ENCODE measurements around the gene ZNF830. TPM values are rescaled to one million over a fixed set of nuclear protein-coding genes. Genes with fewer than 3 reads are reported as not detected.
"Not testable (repeated sequence)": the region's sequence is repeated elsewhere in the genome, so short reads cannot be mapped to it uniquely, and the experiment has no call there.

Gene ZNF830, protein sequence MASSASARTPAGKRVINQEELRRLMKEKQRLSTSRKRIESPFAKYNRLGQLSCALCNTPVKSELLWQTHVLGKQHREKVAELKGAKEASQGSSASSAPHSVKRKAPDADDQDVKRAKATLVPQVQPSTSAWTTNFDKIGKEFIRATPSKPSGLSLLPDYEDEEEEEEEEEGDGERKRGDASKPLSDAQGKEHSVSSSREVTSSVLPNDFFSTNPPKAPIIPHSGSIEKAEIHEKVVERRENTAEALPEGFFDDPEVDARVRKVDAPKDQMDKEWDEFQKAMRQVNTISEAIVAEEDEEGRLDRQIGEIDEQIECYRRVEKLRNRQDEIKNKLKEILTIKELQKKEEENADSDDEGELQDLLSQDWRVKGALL
- total RNA-seq: 10 to 100 TPM; 14.4 to 15.1 TPM
- long read RNA-seq, transcript ZNF830-201 (1 exons, 2,246 nt): major isoform, 19 of 20 reads
- long read RNA-seq, partial matches to known transcripts: 0 of 20 reads
- long read RNA-seq, other reads (novel, unspliced or antisense): 1 of 20 reads

DNA sequence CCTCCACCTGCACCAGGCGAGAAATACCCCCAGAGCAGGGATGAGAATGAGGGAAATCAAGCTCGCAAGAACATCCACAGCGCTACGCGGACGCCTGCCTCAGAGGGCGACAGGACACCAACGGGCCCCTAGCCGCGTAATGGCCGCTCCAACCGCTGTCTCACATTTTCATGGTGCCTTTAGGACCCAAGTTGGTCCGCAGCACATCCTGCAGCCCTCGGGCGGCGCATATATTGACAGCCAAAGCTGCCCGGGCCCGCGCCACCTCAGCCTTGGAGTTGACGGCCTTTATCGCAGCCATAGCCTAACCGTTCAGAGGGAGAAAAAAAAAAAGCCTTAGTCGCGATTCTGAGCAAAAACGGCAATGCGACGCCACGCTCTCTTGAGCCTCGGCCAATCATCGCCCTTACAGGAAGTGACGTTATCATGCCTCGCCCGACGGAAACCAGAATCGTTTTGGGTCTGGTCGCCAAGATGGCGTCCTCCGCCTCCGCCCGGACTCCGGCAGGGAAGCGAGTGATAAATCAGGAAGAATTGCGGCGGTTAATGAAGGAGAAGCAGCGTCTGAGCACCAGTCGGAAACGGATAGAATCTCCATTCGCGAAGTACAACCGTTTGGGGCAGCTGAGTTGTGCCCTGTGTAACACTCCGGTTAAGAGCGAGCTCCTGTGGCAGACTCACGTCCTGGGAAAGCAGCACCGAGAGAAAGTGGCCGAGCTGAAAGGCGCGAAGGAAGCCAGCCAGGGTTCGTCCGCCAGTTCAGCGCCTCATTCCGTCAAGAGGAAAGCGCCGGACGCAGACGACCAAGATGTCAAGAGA lies at the start of gene ZNF830, which contains the start of gene CCT6B:
TSS of gene ZNF830 (plus strand) at position 448 of the 819 bp plus-strand sequence. CDS start at position 475, 27 bp downstream.
TSS of gene CCT6B (minus strand) at position 368 of the 819 bp plus-strand sequence. CDS start at position 301, 67 bp downstream.
- intact Hi-C loops (cut with DNase I, micrococcal nuclease): no loop called here
- ATAC-seq (peak; percentile 99), DNase-seq (peak; percentile 91 to 94)

DNA sequence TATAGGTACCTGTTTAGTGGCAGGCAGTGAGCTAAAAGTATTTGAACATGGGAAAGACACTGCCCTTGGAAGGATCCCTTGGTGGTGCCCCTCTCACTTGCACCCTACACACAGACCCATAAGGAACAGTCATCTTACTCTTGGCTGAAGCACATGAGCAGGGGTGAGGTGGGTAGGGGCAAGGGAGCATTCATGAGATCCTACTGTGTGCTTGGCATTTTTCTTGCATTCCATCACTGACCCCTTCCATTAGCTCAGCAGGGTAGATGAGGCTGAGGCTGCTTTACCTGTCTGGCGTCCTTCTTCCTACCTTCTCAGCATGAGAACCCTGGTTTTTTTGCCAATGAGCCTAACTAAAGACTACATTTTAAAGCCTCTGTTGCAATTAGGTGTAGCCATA lies 48.3 kb upstream of the ZNF830 start:
- ATAC-seq (no peak), DNase-seq (no peak)
- intact Hi-C loops (cut with DNase I, micrococcal nuclease): no loop called here

DNA sequence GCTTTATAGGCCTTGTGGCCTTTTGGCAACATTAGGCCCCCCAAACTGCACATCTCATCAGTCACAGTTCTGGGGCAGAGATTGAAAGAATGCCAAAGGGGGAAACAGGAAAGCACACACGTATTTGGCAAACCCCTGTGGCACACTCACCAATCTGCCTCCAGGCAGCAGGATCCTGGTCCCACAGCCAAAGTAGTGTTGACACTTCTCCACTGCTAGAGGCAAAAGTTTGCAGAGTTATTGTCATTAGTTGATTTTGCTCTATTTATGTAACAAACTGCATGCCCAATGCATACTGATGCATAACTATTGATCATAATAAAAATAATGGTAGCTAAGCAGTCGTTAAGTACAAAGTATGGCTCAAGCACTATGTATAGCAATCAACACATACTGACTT lies 45.2 kb upstream of the ZNF830 start:
- DNase-seq (no peak), ATAC-seq (no peak)
- intact Hi-C loops (cut with DNase I, micrococcal nuclease): no loop called here

DNA sequence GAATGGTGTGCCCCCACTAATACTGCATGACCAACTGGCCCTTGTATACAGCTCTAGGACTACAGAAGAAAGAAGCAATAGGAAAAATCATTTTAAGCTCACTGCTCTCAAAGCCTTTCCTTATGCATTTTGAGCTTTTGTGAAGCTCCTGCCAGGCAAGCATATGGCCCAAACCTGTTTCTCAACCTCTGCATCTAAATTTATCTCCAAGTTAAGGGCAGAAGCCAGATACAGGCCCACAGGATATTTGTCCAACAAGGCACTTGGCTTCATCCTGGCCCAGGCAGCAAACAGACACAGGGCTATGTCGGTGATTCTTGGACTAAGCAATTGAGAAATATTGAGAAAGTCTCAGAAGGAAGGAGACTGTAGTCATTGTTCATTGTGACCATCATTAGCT lies 44.0 kb upstream of the ZNF830 start:
- ATAC-seq (no peak), DNase-seq (no peak)
- intact Hi-C loops (cut with DNase I, micrococcal nuclease): no loop called here

DNA sequence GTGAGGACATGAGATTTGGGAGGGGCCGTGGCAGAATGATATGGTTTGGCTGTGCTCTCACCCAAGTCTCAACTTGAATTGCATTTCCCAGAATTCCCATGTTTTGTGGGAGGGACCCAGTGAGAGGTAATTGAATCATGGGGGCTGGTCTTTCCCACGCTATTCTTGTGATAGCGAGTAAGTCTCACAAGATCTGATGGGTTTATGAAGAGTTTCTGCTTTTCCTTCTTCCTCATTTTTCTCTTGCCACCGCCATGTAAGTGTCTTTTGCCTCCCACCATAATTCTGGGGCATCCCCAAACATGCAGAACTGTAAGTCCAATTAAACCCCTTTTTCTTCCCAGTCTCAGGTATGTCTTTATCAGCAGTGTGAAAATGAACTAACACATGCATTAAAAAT lies 40.7 kb upstream of the ZNF830 start:
- ATAC-seq: no peak
- DNase-seq: no peak
- intact Hi-C loops (cut with DNase I, micrococcal nuclease): no loop called here

DNA sequence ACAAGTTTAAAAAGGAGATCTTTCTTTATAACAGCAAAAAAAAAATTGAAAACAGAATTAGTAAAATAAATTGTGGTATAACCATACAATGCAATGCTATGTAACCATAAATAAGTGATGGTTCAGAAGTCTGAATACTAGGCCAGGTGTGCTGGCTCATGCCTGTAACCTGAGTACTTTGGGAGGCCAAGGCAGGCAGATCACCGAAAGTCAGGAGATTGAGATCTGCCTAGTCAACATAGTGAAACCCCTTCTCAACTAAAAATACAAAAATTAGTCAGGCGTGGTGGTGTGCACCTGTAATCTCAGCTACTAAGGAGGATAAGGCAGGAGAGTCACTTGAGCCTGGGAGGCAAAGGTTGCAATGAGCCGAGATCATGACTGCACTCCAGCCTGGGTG lies 34.7 kb upstream of the ZNF830 start:
- intact Hi-C loops (cut with DNase I, micrococcal nuclease): no loop called here
- DNase-seq (no peak), ATAC-seq (no peak)

DNA sequence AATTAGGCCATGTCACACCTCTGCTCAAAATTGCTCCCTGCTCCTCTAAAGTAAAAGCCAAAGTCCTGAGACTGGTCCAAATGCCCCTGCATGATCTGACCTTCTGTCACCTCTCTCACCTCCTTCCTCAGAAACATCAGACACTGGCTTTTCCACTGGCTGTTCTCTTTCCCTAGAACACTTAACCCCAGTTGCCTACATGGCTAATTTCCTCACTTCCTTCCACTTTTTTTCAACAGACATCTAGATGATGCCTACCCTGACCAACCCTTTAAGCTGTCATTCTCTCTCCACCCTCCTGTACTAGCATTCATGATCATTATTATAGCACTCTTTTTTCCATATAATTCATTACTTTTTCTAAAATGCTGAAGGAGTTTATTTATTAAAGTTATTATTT lies 31.1 kb upstream of the ZNF830 start:
- intact Hi-C loops (cut with DNase I, micrococcal nuclease): no loop called here
- DNase-seq (no peak), ATAC-seq (no peak)

DNA sequence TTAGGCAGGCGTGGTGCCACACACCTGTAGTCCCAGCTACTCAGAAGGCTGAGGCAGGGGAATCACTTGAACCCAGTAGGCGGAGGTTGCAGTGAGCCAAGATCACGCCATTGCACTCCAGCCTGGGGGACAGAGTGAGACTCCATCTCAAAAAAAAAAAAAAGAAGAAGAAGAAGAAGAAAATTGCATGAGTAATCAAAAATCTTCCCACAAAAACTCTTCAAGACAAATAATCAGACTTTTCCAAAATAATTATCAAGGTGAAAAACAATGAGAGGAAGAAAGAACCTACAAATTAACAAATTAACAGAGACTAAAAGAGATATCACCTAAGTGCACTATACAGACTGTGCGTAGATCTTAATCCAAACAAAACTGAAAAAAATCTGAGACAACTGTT lies 10.6 kb upstream of the ZNF830 start:
- intact Hi-C loops (cut with DNase I, micrococcal nuclease); DNase-seq; ATAC-seq: not testable (repeated sequence)

DNA sequence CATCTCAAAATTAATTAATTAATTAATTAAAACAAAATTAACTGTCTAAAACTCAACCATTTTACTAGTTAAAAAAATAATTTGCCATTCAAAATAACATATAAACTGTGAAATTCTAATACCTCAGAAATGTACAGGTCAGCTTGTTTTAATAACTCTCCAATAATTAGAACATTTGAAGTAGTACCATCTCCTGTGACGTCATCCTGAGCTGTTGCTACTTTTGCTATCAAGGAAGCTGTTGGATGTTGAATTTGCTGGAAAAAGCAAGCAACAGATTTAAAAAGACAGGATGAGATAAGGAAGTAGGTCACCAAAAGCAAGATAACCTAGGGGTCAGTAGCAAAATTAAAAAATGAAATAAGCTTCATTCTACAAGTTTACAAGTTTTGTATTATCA lies 2.9 kb upstream of the ZNF830 start:
- intact Hi-C loops (cut with DNase I, micrococcal nuclease): no loop called here
- DNase-seq: no peak
- ATAC-seq: no peak

DNA sequence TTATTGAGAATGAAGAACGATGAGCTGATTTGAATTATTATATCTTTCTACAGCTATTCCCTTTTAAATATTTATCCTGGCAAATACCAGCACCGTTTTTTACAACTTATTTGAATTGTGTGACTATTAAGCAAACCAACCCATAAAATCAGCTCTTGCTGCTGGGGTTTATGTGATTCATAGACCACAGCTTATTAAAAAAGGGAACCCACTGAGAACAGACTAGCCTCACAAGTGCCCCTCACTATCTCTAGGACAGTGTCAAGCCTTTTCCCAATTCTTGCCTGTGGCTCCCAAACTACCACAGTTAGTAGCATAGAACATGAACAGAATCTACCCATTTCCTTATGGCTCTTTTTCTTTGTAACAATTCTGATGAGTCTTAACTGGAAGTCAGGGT lies 12.8 kb downstream of the ZNF830 start:
- DNase-seq (no peak), ATAC-seq (no peak)
- intact Hi-C loops (cut with DNase I, micrococcal nuclease): no loop called here

DNA sequence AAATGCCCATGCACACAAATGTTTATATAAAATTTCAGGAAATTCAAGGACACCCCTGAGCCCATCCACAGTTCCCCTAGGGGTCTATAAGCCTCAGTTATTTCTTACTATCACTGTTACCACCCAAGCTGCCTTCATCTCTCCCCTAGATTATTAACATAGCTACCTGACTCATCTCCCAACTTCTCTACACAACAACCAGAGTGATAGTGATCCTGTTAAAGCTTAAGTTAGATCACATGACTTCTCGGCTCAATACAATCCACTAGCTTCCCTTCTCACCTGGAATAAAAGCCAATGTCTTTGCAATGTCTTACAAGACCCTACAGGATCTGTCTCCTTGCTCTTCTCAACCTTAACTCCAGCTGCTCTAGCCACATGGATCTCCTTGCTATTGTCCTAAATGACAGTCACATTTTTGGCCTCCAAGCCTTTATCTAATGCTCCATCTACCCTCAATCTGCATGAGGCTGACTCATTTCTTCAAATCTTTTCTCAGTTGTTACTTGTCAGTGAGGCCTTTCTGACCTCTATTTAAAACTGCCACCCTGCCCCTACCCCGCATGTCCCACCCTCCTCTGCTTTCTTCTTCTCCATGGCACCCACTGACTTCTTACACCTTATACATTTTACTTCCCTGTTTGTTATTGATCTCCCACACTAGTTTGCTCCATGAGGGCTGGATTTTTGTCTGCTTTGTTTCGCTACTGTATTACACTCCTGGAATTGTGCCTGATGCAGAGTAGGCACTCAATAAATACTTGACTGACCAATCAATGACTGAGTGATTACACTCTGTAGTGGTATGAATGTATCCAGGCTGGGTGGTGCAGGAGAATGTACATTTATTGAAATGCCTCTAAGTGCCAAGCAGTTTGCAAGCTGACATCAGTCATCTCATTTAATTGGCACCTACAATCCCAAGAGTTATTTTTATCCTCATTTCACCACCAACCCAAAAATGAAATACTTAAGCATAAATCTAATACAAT lies 13.8 kb downstream of the ZNF830 start:
- intact Hi-C loops (cut with DNase I, micrococcal nuclease): no loop called here
- no peak for DNase-seq
- ATAC-seq: no peak

DNA sequence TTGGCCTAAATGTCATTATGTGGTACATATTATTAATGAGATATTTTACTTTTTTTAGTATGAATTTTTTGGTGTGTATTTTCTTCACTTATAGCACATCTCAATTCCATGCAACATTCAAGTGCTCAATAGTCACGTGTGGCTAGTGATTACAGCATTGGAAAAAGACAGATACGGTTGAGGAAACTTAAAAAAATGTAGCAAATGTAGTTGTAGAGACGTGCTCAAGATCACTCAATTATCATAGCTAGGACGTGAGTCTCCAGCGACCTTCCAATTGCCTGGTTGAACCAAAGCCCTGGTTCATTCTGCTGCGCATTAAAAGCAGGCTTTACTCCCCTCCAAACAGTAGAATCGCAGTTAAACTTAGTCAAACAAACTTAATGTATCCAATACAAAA lies 17.8 kb downstream of the ZNF830 start:
- DNase-seq (no peak), ATAC-seq (no peak)
- intact Hi-C loops (cut with DNase I, micrococcal nuclease): no loop called here

DNA sequence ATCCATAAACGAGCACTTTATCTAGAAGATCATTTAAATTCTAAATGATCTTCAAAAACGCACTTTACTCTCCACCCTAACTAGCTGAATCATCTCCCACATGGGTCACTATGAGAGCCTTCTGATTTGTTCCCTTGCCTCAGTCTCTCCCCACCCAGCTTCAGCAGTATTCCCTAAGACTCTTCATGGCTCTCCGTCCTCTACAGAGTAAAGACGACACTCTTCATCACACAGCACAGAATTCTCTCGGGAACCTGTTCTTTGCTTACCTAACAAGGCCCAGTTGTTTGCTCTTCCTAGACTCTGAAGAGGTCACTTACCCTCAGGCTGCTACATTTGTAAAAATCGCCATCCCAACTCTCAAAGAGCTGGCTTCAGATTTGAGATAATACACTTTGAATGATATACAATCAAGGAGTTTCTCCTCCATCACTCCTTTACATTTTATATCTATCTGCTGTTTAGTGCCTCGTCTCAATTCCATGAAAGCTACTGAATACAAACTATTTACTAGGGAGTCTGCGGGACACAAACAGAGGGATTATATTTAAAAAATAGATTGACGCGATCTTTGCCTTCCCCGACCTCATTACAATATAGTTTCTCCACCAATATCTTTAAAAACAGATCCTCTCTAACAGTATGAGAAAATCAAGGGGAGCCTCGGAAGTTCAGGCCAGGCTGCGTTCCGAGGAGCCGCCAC lies 18.5 kb downstream of the ZNF830 start:
- intact Hi-C loops (cut with DNase I, micrococcal nuclease): no loop called here
- no peak for DNase-seq
- no peak for ATAC-seq

DNA sequence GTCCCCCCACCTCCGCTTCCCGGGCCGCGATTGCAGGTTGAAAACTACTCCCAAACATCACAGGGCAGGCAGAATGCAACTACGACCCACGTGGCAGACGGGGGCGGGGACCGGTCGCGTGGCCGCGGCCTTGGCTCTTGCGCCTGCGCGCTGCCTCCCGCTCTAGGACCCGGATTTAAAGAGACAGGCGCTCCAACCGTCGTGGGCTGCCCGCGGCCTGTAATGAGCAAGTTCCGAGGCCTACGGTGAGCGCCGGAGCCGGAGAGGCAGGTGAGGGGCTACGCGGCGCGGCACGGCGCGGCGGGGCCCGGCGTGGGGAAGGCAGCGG lies 19.0 kb downstream of the ZNF830 start, which contains the start of gene LIG3:
TSS of gene LIG3 (plus strand) at position 160 of the 328 bp plus-strand sequence. CDS start 2,494 bp downstream, outside the sequence.
- intact Hi-C loops (cut with DNase I, micrococcal nuclease): no loop called here

DNA sequence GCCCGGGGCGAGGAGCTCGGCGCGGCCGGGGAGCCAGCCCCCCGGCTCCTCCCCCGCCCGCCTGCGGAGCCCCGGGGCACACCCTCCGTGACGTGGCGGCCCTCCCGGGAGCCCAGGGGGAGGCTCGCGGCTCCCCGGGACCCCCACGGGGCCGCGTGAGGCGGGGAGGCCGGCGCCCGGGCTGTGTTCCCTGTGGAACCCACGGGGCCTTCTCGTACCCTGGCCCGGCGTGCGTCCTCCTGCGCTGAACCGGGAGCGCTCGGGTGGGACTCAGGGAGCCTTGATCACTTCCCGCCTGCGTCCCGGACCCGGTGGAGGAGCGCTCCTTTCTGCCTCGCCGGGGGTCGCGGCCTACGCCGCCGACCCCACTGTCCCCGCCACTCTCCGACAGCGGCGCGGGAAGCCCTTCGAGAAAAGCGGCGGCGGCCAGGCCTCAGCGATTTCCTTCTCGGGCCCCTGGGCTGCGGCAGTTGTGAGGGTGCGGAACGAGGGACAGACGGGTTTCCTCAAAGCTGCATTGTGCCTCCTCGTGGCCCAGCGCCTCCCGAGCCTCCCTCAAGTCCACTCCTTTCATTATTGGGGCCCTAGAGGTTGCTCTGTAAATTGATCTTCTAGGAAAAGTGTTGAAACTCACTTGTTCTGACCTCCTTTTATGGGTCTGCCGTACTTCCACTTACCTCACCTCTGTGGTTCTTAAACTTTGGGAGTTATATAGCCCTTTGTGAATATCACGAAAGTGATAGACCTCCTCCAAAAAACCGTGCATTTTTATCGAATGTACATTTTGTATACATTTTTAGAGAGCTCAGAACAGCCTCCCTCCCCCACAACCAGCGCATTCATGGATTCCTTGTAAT lies 19.6 kb downstream of the ZNF830 start:
- intact Hi-C loops (cut with DNase I, micrococcal nuclease): no loop called here

More for the DNA sequence above, 19.0 kb downstream of the ZNF830 start, which contains the start of gene LIG3:
- DNase-seq (peak; percentile 94 to 96), ATAC-seq (peak; percentile 88)

DNA sequence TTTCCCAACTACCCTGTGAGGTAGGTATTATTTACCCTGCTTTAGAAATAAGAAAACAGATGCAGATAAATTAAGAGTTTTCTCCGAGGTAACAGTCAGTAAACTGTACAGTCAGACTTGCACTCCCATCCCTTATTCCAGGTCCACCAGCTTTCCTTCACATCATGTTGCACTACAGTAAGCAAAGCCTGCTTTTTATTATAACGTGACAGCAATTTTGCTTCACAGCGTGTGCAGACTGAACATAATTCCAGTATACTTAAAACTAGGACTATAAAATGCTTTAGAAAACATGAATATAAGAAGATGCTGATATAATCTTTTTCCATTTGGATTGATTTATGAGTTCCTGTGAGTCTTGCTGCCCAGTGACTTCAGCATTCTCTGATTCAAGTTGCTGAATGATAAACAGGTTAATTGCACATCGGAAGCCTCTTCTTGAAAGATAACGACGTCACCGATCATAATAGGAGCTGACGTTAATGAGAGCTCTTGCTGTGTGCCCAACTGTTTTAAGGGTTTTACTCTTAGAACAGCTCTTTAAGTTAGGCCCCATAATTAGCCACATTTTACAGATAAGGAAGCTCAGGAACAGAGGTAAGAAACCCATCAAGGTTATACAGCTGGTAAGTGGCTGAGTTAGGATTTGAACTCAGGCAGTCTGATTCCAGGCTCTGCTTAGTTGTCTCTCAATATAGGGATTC lies 20.4 kb downstream of the ZNF830 start:
- ATAC-seq: no peak
- intact Hi-C loops (cut with DNase I, micrococcal nuclease): no loop called here
- DNase-seq: no peak

More for the DNA sequence above, 19.6 kb downstream of the ZNF830 start:
- DNase-seq (peak; percentile 65 to 79), ATAC-seq (peak; percentile 87)

Data from left colon (tissue), 2 donors.